GM12865 (cell line): ENCODE results near the gene TOPAZ1.

Experiments used
- DNase-seq: peaks from one replicate; pipeline ENCODE4 v3.0.0; 2010; ENCODE audit warnings: low read depth
- H3K4me3 ChIP-seq: 2 replicates; pipeline ENCODE4 v1.5.1; 2011; ENCODE audit warnings: mild to moderate bottlenecking, low read depth, low read length, control low read depth
- TF ChIP-seq, protein P1 (sequence below): IDR thresholded peaks from 2 replicates; pipeline ENCODE4 v1.5.1; 2011; ENCODE audit warnings: low read length, control low read depth, low read depth, inconsistent platforms; ENCODE audit not compliant: insufficient read depth; ENCODE audit errors: missing control alignments

Gene TOPAZ1

GRCh38 chr3:44348993-44349392 lies 107.3 kb downstream of the TOPAZ1 start:
- TF ChIP-seq, protein P1, sequence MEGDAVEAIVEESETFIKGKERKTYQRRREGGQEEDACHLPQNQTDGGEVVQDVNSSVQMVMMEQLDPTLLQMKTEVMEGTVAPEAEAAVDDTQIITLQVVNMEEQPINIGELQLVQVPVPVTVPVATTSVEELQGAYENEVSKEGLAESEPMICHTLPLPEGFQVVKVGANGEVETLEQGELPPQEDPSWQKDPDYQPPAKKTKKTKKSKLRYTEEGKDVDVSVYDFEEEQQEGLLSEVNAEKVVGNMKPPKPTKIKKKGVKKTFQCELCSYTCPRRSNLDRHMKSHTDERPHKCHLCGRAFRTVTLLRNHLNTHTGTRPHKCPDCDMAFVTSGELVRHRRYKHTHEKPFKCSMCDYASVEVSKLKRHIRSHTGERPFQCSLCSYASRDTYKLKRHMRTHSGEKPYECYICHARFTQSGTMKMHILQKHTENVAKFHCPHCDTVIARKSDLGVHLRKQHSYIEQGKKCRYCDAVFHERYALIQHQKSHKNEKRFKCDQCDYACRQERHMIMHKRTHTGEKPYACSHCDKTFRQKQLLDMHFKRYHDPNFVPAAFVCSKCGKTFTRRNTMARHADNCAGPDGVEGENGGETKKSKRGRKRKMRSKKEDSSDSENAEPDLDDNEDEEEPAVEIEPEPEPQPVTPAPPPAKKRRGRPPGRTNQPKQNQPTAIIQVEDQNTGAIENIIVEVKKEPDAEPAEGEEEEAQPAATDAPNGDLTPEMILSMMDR = no peak
- DNase-seq = no peak
- H3K4me3 ChIP-seq = no peak overlapping the region

- no peak overlapping the region for H3K4me3 ChIP-seq
- DNase-seq = no peak
- TF ChIP-seq, protein P1 = no peak
Measured at GRCh38 chr3:44353355-44353924, 111.8 kb downstream of the TOPAZ1 start.

- DNase-seq = no peak
- TF ChIP-seq, protein P1 = no peak
- H3K4me3 ChIP-seq = no peak overlapping the region
Measured at GRCh38 chr3:44355362-44356033, 113.8 kb downstream of the TOPAZ1 start.

- TF ChIP-seq, protein P1 = no peak
- no peak overlapping the region for H3K4me3 ChIP-seq
- DNase-seq = no peak
Measured at GRCh38 chr3:44359146-44359751, 117.6 kb downstream of the TOPAZ1 start.

GRCh38 chr3:44363591-44363990 lies 121.9 kb downstream of the TOPAZ1 start:
- no peak for DNase-seq
- TF ChIP-seq, protein P1 = no peak

GRCh38 chr3:44365952-44366351 lies 124.3 kb downstream of the TOPAZ1 start:
- no peak overlapping the region for H3K4me3 ChIP-seq
- TF ChIP-seq, protein P1 = no peak
- DNase-seq = no peak

More at GRCh38 chr3:44363591-44363990, 121.9 kb downstream of the TOPAZ1 start:
- H3K4me3 ChIP-seq = no peak overlapping the region
